Measurements from ENCODE around the gene ARHGEF5. TPM values are rescaled to one million over a fixed set of nuclear protein-coding genes. Genes with fewer than 3 reads are reported as not detected.

ARHGEF5 gene
- total RNA-seq, 4 donors from 2014 or later, result 49.6 to 112 (median 64.3) TPM

DNA sequence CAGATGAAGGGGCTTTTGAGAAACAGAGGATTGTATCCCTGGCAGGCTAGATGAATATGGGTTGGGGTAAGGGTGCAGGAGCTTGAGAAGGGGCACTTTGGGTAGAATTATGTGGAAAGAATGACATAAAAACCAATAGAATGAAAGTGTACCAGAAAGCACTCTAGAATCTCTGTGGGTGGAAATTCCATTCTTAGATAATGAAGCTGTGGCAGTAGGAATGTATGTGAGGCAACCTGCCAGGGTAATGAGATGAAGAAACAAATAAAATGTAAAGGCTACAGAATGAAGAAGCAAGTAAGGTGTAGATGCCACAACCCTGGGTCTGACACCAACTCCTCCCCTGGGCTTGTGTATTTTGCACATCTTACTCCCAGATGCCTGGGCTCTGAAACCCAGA, 31.5 kb downstream of the ARHGEF5 start:
- Histone ChIP-seq H3K27ac (no peak overlapping the region), H3K4me3 (no peak overlapping the region), H3K9me3 (no peaks in the 10 kb centered on the region), H3K27me3 (no peaks in the 10 kb centered on the region), H3K4me1 (peaks cover 8 to 27% (median 11%) of the 10 kb centered on the region in 4 donors), H3K36me3 (no peaks in the 10 kb centered on the region)
- no peak for TF ChIP-seq EP300 (IDR thresholded peaks at IDR 0.05; ENCODE audit: low read depth)
- TF ChIP-seq, protein P1, sequence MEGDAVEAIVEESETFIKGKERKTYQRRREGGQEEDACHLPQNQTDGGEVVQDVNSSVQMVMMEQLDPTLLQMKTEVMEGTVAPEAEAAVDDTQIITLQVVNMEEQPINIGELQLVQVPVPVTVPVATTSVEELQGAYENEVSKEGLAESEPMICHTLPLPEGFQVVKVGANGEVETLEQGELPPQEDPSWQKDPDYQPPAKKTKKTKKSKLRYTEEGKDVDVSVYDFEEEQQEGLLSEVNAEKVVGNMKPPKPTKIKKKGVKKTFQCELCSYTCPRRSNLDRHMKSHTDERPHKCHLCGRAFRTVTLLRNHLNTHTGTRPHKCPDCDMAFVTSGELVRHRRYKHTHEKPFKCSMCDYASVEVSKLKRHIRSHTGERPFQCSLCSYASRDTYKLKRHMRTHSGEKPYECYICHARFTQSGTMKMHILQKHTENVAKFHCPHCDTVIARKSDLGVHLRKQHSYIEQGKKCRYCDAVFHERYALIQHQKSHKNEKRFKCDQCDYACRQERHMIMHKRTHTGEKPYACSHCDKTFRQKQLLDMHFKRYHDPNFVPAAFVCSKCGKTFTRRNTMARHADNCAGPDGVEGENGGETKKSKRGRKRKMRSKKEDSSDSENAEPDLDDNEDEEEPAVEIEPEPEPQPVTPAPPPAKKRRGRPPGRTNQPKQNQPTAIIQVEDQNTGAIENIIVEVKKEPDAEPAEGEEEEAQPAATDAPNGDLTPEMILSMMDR (IDR thresholded peaks at IDR 0.05), result no peak
- TF ChIP-seq POLR2AphosphoS5 (IDR thresholded peaks at IDR 0.05), result no peak
- no peak for TF ChIP-seq POLR2A (IDR thresholded peaks at IDR 0.05)
- no peak for DNase-seq
- in situ Hi-C loops (cut with MboI; ENCODE audit: low pct_ligation_motif_present in 1 of 4, low pct_unique_long_range_greater_than_20kb in 1 of 4, low sequenced_read_pairs in 3 of 4), result loop anchor here in 1 of 4 donors (25.0 kb wide), 1 partner anchor 224 kb away; no protein-coding TSS in a partner anchor
- intact Hi-C loops (cut with DNase I; ENCODE audit: low total_unique reads), result no loop called here

DNA sequence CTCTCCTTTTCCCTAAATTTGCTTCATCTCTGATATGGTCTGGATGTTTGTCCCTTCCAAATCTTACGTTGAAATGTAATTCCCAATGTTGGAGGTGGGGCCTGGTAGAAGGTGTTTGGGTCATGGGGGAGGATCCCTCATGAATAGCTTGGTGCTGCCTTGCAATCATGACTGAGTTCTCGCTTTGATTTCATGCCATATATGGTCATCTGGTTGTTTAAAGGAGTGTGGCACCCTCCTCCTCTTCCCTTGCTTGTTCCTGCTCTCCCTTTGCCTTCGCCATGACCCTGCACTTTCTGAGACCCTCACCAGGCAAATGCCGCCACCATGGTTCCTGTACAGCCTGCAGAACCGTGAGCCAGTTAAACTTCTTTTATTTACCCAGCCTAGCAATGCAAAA, 33.7 kb downstream of the ARHGEF5 start:
- 85 to 91% methylated on average over 4 to 5 of the region's 5 CpGs for WGBS, 2 donors (ENCODE audit: low coverage in 1 of 2)
- Histone ChIP-seq H3K4me1 (peaks cover 8 to 26% (median 11%) of the 10 kb centered on the region in 4 donors), H3K9me3 (no peaks in the 10 kb centered on the region), H3K36me3 (no peaks in the 10 kb centered on the region), H3K4me3 (no peak overlapping the region), H3K27ac (no peak overlapping the region), H3K27me3 (no peaks in the 10 kb centered on the region)
- in situ Hi-C loops (cut with MboI; ENCODE audit: low pct_ligation_motif_present in 1 of 4, low pct_unique_long_range_greater_than_20kb in 1 of 4, low sequenced_read_pairs in 3 of 4), result loop anchor here in 1 of 4 donors (25.0 kb wide), 1 partner anchor 227 kb away; no protein-coding TSS in a partner anchor
- TF ChIP-seq EP300 (IDR thresholded peaks at IDR 0.05; ENCODE audit: low read depth), result no peak
- TF ChIP-seq POLR2A (IDR thresholded peaks at IDR 0.05), result no peak
- TF ChIP-seq, protein P1 (IDR thresholded peaks at IDR 0.05), result no peak
- TF ChIP-seq POLR2AphosphoS5 (IDR thresholded peaks at IDR 0.05), result no peak
- DNase-seq, result no peak
- intact Hi-C loops (cut with DNase I; ENCODE audit: low total_unique reads), result no loop called here

DNA sequence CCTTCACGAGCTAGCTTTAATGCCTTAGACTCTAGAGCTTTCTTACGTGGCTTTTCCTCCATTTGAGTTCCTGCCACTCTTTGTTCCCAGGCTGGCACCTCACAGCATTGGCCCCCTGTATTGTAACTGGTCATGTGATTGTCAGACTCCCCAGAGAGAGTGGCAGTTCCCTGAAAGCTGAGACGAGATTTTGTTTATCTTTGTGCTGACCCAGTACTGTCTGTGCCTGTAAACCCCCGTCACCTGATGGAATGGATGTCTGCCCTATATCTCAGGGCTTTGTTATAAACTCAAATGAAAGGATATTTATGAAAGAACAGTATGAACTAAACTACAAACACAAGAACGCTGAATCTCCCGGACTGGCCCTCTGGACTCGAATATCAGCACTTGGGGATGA, 35.3 kb downstream of the ARHGEF5 start:
- in situ Hi-C loops (cut with MboI; ENCODE audit: low pct_ligation_motif_present in 1 of 4, low pct_unique_long_range_greater_than_20kb in 1 of 4, low sequenced_read_pairs in 3 of 4), result loop anchor here in 2 of 4 donors (10.0 to 25.0 kb wide), 2 partner anchors 216 to 228 kb away; no protein-coding TSS in a partner anchor
- 69 to 80% methylated on average over 1 to 7 of the region's 7 CpGs for whole genome bisulfite sequencing, 2 donors (ENCODE audit: low coverage in 1 of 2)
- no peaks in the 10 kb centered on the region for H3K36me3 ChIP-seq
- no peaks in the 10 kb centered on the region for H3K27me3 ChIP-seq
- H3K9me3 ChIP-seq, result no peaks in the 10 kb centered on the region
- TF ChIP-seq POLR2AphosphoS5 (IDR thresholded peaks at IDR 0.05) (peak; percentile 22 to 58 (median 27)), EP300 (IDR thresholded peaks at IDR 0.05; ENCODE audit: low read depth) (peak; percentile 36), POLR2A (IDR thresholded peaks at IDR 0.05) (no peak)
- TF ChIP-seq, protein P1 (IDR thresholded peaks at IDR 0.05), result no peak
- H3K4me3 ChIP-seq, result no peak overlapping the region
- intact Hi-C loops (cut with DNase I; ENCODE audit: low total_unique reads), result no loop called here
- DNase-seq, result no peak
- H3K4me1 ChIP-seq, result peaks cover 0 to 16% (median 6%) of the 10 kb centered on the region in 4 donors
- H3K27ac ChIP-seq, result peak overlapping the region; percentile 16 to 62 (median 56)

DNA sequence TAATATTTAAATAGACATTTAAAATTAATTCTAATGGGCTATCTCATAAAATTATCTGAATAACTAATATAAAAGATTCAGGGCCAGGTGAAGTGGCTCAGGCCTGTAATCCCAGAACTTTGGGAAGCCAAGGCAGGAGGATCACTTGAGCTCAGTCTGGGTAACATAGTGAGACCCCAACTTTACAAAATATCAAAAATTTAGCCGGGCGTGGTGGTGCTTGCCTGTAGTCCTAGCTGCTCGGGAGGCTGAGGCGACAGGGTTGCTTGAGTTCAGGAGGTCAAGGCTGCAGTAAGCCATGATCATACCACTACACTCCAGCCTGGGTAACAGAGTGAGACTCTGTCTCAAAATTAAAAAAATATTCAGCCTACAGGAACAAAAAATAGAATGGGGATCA, 35.8 kb downstream of the ARHGEF5 start:
- no peak for DNase-seq
- no peaks in the 10 kb centered on the region for H3K36me3 ChIP-seq
- intact Hi-C loops (cut with DNase I; ENCODE audit: low total_unique reads), result no loop called here
- no peak for TF ChIP-seq POLR2AphosphoS5 (IDR thresholded peaks at IDR 0.05)
- TF ChIP-seq POLR2A (IDR thresholded peaks at IDR 0.05), result no peak
- TF ChIP-seq, protein P1 (IDR thresholded peaks at IDR 0.05), result no peak
- no peak for TF ChIP-seq EP300 (IDR thresholded peaks at IDR 0.05; ENCODE audit: low read depth)
- no peaks in the 10 kb centered on the region for H3K9me3 ChIP-seq
- H3K4me1 ChIP-seq, result peaks cover 0 to 16% (median 6%) of the 10 kb centered on the region in 4 donors
- H3K4me3 ChIP-seq, result no peak overlapping the region
- in situ Hi-C loops (cut with MboI; ENCODE audit: low pct_ligation_motif_present in 1 of 4, low pct_unique_long_range_greater_than_20kb in 1 of 4, low sequenced_read_pairs in 3 of 4), result loop anchor here in 2 of 4 donors (10.0 to 25.0 kb wide), 2 partner anchors 216 to 229 kb away; no protein-coding TSS in a partner anchor
- whole genome bisulfite sequencing, 2 donors (ENCODE audit: low coverage in 1 of 2), result 93% methylated on average over 4 of the region's 4 CpGs; no CpG with 5 or more reads in 1 of the 2 donors
- peak overlapping the region in 3 of 4 donors; percentile 16 to 62 (median 51) for H3K27ac ChIP-seq
- no peaks in the 10 kb centered on the region for H3K27me3 ChIP-seq
